ENCODE data around the gene RAB35.

RAB35 gene

DNA sequence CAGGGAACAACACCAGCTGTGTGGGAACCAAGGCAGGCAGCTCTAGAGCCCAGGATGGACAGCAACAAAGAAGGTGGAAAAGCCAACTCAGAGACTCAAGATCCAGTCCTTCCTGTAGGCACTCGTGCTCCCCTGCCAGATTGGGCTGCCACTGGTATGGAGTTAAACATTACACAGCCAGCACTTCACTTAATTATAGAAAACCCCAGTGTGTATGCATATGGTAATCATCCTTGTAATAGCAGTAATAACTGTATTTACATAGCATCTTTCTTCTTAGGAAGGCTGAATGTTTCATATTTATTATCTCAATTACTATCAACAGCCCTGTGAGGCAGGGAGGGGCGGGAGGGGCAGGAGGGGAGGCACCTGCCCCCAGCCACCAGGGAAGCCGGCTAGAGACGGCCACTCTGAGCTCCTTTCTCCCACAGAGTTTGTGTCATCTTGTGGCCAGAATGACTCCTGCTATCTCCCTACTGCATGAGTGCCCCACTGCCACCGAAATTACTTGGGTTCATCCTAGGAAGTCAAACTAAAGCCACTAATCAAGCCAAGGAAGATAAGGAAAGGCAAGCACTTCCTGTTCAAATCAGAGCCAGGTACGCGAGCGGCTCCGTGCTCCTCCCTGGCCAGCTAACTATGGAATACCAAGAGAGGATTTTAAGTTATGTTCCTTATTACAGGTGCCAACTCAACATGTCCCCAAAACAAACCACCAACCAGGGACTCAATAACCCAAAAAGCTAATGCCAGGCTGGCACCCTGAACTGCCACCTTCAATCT lies 15.7 kb upstream of the RAB35 start:
- no peak for DNase-seq

DNA sequence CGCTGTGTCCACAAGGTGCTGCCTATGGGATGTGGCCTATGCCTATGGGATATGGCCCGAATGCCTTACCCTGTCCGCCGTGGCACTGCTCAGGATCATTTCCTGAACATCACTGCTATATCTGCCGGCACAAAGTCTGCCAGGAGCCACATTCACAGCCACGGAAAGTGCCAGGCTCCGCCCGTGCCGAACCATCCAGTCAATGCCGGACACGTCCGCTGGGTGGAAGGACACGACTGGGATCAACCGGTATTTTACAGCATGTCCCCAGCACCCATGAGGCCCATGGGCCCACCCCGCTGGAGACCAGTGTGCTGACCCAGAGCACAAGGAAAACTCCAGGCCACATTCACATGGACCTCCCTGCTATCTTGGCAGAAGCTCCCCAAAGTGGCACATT lies 14.6 kb upstream of the RAB35 start:
- DNase-seq: no peak

DNA sequence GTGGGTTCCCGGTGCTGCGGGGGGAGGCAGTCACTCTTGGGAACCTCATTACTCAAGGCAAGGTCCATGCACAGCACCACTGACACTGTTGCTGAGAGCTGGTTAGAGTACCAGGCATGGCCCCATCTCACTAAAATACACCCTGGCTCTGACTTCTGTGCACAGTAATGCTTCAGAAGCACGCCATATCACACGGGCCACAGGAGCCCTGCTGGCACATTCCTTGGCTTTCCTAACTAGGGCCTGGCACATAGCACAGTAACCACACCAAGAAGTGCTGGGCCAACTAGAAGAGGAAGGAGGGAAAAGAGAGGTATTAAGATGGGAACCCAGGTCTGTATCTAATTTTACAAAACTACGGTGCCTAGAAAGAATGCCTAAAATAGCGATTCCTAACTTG lies 13.5 kb upstream of the RAB35 start:
- DNase-seq: no peak

DNA sequence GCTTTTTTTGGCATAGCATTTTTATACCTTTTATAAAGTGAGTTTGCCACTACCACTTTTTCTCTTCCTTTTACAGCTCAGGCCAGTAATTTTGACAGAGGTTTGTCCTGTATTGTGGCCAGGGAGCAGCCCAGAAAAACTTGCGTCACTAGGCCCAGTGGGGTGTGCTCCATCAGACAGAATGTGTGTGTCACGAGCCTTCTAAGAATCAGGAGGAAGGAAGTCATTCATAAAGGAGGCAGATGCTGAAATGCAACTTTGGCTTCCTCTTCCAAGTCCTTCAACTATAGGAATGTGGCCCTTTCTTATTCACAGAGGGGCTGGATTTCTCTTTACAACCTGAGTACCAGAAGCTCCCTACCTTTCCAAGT lies 10.1 kb upstream of the RAB35 start:
- peak; percentile 17 to 79 for DNase-seq

DNA sequence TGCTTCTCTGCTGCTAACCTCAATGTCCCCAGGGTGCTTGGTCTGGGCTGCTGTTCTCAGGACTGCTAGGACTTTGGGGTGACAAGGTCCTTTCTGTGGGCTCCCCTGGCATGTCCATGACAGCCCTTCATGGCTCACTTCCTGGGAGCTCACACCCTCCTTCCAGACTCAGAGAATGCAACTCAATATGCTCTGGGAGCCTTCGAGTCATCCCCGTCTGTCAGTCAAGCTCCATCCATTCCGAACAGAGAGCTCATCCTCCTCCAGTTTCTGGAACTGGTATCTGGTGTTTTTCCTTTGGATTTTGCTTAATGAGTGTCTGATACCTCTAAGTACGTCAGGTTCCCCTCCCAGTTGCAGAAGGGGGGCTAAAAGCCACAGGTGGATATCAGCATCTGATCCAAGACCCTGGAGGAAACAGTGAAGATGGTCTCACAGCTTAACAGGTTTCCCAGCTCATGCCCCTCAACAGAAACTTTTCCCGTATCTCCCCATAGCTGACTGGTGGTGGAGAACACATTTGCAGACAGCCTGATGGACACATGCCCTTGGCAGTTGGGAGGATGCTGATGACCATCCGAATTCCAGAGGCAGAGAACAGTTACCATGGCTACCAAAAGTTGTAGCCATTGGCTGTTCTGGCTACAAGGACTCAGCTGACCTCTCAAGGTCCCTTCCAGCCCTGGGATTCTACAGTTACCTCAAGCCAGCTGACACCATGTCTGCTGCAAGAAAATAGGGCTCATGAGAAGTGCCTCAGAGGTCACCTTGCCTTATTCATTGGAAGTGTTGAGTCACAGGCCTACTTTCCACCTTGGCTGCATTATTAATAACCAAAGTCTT lies 9.5 kb upstream of the RAB35 start:
- no peak for DNase-seq

DNA sequence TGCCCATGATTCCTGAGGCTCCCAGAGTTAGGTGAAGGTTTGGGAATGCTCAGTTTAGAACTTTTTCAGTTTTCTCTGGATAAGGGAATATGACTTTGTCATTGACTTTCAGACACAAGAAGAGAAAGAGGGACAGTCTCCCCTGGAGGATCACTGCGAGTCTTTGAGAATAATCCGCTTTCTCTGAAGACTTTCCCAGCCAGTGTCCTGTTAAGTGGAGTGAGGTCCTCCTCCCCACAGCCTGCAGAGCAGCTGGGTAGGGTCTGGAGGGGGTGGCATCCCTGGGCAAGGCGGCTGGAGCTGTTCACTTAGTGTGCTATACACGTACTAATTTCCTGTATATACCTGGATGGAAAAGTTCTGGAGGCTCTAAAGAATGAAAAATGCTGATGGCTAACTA lies 8.5 kb upstream of the RAB35 start:
- no peak for DNase-seq

DNA sequence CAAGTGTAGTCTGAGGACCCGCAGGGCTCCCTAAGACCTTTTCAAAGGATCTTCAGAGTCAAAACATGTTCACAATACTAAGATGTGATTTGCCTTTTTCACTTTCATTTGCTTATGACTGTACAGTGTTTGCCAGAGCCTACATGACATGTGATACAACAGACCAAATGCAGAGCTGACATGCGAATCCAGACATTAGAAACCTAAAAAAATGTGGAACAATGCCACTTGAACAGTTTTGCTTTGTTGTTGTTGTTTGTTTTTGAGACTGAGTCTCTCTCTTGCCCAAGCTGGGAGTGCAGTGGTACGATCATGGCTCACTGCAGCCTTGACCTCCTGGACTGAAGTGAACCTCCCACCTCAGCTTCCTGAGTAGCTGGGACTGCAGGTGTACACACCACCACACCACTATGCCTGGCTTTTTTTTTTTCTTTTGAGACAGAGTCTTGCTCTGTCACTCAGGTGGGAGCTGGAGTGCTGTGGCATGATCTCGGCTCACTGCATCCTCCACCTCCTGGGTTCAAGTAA lies 5.3 kb upstream of the RAB35 start:
- no peak for DNase-seq

DNA sequence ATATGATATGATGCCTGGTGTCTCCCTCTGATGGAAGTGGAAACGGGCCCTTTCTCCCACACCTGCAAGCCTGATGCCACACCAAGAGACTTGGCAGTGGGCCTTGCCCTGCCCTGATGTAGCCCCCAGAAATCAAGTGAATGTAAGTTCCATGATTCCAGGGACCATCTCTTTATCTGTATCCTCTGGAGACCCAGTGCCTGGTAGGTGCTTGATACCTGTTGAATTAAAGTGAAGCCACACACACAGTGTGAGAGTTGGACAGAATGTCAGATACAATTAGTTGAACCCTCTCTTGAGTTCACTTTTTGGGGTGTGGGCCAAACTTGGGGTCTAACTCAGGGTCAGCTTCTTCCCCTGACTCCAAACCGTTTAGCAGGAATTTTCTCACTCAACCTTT lies 4.8 kb upstream of the RAB35 start:
- no peak for DNase-seq

DNA sequence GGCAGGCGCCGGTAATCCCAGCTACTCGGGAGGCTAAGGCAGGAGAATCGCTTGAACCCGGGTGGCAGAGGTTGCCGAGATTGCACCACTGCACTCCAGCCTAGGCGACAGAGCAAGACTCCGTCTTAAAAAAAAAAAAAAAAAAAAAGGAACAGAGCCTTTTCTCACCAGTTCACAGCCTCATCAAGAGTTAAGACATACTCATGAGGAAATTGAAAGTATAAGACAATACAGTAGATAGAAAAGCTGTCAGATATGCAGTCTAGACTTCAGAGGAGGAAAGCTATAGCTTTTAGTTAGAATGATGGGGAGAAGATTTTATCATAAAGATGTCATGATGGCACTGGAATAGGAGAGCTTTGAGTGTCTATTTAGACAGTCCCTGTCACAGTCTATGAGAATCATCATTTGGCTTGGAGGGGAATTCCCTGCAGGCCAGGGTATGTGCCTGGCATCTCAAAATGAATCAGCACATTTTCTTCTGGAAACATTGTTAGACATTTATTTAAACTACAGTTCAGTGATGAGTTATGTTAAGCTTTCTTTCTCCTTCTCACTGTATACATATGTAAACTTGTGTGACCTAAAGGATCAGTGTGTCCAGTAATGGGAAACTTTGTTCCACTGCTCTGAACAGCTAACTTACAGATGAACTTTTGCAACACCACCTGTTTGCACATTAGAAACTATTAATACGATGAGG lies 2.9 kb upstream of the RAB35 start:
- peak in 1 of 2 donors; percentile 38 for DNase-seq

DNA sequence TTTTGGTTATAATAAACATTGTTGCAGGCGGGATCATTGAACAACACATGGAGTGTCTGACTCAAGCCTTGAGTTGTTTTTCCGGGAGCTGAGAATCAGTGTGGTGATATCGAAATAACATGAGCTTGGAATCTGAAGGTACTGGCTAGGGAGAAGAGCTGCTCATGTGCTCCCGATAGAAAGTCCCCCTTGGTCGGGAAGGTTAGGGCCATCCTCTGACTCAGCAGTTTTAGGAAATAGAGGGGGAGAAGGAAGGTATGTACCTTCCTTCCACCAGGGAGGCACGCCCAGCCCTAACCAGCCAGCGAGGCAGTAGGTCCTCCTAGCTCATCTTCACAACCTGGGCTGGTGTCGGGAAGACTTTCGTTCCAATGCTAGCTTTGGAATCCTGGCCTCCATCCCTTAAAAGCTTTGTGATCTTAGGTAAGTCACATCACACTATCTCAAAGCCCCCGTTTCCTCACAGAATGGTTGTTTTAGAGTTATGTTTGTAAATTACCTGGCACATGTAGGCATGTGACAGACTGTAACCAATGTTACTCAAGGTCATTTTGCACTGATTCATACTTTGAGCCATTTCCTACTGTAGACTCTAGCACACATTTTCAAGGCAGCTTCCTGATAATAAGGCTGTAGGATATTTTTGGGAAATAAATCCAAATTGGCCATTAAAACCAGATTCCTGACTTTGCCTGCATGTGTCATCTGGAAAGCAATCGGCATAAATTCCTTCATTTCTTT lies 1.9 kb upstream of the RAB35 start:
- DNase-seq: no peak

DNA sequence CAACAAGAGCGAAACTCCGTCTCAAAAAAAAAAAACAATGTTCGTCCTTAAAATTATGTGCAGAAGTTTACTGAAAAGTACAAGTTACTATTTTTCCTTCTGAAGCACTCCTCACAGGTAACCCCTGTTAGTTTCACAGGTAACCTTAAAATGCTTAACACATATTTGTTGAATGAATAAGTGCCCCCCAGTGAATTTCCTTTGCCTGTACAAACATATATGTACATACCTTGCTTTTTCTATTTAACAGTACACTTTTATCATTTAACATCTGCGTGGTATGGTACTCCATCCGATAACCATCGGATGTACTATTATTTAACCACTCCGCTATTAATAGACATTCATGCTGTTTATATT lies 1.4 kb upstream of the RAB35 start:
- no peak for DNase-seq

DNA sequence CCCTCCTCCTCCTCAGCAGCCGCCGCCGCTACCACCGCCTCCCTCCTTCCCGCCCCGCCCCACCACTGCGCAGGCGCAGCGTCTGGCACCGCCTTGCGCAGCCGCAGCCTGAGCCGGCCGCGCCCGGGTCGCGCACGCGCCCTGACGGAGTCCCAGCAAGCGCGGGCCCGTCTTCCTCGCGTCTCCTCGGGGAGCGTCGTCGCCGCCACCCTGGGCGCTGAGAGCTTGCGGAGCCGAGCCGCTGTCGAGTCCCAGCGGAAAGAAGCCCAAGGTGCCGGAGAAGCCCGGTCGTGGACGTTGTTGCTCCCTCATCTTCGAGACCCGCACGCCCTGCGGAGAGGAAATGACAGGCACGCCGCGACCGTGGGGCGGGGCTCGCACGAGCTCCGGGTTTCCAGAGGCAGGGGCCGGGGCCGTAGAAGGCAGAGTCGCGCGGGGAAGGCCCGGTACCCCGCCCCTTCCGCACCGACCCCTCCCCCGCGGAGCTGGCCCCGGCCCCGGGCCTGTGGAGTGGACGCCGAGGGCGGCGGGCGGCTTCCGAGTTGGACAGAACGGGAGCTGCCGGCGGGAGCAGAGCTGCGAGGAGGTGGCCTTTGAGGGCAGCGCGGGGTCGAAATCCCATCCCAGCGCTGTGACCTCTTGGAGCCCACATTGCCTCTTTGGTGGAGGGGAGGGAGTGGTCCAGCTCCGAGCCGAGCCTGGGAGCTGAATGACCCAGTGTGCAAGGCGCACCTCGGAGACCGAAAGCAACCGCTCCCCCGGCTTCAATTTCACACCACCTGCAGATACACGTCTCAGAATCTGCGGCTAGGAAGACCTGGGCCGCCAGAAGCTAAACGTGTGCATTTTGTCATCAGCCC lies 469 bp upstream of the RAB35 start:
- peak; percentile 86 to 92 for DNase-seq

DNA sequence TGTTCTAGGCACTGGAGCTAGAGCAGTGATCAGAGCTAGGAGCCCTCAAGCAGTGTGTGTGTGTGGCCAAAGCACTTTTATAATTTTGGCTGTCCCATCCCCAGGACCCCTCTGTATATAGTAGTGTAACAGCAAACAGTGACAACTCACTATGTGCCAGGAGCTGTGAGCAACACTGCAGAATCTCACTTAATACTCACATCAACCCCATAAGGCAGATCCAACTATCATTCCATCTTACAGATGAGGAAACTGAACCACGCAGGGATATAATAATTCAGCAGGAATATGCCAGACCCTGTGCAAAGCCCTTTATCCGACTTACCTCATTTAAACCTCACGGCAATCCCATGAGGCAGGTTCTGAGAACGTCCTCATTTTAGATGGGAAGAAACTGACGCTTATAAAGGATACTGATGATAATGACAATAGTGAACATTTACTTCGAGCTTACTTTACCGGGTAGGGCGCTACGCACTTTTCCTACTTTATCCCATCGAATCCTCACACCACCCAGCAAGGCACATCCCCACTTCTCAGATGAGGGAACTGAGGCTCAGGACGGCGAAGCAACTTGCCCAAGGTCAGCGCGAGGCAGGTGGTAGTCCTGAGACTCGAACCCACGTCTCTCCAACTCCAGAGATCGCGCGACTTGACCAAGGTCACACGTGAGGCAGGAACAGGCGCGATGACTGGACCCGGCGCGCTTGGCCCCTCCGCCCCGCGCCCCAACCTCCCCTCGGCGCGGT lies 687 bp downstream of the RAB35 start:
- peak in 1 of 2 donors; percentile 8 for DNase-seq

DNA sequence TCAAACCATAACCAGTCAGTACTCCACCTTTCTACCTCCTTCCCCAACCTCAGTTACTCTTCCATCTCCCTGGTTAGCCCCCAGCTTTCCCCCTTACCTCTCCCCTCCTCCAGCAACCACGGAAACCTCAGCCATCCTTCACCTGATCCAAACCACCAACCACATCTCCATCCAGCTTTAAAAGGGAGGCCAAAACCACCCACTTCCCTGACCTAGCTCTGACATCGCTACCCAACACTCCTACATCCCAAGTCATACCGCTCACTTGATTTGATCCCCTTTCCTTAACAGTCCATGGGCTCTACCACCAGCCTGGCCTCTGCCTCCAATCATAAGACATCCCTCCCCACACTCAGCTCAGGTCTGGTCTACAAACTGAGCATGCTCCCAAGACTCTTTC lies 1.5 kb downstream of the RAB35 start:
- DNase-seq: no peak

DNA sequence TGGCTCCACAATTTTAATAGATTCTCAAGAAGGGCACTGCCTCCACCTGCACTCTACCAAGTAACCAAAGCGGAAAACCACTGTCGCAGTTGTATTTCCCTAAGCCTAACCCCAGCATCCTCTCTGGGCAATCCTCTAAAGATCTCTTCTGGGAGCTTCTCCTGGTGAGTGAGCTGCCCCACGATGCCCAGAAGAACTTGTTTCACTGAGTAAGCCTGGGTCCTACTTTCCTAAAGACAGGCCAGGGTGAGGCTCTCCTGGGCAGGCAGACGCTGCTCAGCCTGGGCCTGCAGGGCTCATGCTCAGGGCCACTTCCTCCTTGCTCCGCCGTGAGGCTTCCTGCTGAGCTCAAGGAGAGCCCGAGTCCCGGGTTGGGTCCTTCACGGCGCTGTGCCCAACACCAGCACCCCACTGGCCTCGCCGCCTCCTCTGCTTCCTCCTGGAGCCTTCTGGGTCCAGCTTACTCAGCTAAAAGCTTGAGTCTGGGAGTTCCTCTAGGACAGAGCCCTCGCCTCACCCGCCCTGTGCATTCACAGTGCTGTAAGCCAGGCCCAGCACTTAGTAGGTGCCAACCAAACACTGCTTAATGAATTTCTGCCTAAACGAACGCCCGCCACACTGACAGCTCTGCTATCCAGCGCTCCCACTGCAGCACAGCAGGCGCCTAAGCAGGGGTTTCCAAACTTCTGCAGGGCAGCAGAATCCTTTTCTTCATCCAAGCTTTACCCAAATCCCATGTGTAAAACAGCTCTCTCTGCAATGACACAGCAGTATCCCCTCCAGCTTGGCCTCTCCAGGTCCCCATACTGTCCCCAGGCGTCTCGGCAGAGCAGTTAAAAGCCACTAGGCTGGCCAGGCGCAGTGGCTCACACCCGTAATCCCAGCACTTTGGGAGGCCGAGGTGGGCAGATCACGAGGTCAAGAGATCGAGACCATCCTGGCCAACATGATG lies 5.7 kb downstream of the RAB35 start:
- DNase-seq: peak; percentile 49 to 54

DNA sequence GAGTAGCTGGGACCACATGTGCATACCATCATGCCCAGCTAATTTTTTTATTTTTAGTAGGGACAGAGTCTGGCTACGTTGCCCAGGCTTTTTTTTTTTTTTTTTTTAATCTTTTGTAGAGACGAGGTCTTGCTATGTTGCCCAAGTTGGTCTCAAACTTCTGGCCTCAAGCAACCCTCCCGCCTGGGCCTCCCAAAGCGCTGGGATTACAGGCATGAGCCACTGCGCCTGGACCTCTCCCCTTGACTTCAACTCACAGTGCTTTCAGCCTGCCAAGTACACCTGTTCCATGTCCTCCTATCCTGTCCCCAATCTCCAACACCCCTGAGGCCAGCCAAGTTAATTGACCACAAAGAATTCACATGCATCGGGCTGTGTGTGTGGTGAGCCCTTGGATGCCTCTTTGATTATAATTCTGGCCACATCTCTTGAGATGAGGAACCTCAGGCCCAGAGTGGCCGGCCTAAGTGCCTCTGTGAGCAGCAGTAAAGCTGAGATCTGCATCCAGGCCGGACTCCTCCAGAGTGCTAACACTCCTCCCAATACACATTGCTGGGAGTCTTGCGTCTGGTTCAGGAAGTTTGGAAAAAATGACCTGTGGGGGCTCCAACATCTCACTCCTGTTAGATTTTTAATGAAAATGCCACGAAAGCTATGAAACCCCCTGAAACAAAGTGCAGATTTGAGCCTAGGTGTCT lies 6.8 kb downstream of the RAB35 start:
- no peak for DNase-seq

DNA sequence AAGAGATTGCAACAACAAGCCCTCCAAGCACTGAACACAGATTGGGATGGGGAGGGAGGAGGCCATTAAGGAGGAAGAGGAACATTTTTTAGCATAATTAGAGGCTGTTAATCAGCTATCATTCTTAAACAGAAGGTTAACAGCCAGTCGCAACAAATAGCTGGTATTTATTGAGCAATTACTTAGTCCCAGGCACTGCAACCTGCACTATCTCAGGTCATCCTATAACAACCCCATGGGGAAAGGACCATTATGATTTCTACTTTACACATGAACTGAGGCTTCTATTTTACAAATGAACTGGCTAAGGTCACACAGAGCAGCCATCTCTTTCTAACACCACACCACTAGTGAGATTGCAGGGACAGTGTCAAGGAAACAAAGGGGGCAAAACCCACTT lies 10.4 kb downstream of the RAB35 start:
- no peak for DNase-seq

DNA sequence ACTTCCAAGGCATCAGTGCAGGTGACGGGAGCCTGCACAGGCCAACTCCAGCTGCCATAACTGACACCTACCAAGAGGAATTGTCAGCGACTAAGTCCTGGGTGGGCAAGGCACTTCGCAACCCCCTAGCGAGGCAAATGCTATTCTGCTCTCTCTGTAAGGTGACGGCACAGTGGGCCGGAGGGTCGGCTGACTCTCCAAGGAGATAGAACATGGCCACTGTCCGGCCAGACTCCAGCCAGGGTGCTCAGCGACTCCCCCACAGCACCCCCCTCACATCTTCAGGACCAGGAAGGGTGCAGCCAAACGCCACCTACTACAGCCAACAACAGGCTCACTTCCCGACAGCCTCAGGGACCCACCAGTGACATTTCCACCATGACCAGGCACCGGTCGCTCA lies 13.2 kb downstream of the RAB35 start:
- no peak for DNase-seq

DNA sequence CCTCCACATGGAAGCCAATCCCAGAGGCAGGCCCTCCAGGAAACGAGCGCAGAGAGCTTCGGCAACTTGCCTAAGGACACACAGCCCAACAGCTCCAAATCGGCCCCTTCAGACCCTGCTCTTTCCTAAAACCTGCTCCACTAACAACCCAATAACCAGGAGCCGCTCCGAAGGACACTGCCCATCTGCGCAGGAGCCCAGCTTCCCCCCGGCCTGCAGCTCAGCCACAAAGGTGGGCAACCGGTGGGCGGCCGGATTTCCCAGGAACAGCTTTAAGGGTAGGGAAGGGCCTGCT lies 13.6 kb downstream of the RAB35 start:
- DNase-seq: no peak
